IMR-90 (cell line): ENCODE results near the gene KIF6. TPM values are rescaled to one million over a fixed set of nuclear protein-coding genes. Genes with fewer than 3 reads are reported as not detected.

ENCODE experiments used
- ATAC-seq: fragments of 200-7000 bp; cut with Tn5 transposase; 2 replicates; pipeline ENCODE4 v1.9.1; 2020; ENCODE audit warnings: low read depth, mild to moderate bottlenecking, moderate library complexity
- BruUV-seq: library from RNA; stranded (reverse); fragments of 400-500 nt; replicated peaks from 2 replicates; lab custom pipeline; 2021; lab: Mats Ljungman, UMichigan
- CTCF ChIA-PET: fragments of 300-600 bp; formaldehyde crosslinking; extraction: SDS; loops from one replicate; lab custom pipeline; 2021; ENCODE audit warnings: antibody characterized with exemption; lab: Yijun Ruan, JAX
- POLR2A ChIA-PET: fragments of 300-600 bp; sonication (Branson Sonifier 250); formaldehyde crosslinking; loops from one replicate; lab custom pipeline; 2022; ENCODE audit warnings: antibody characterized with exemption; ENCODE audit not compliant: unreplicated experiment; lab: Charles Lee
- DNase-seq: peaks from one replicate; pipeline ENCODE4 v3.0.0; 2013
- H2AFZ ChIP-seq: replicated peaks from 2 replicates; pipeline ENCODE3; 2013; ENCODE audit warnings: low read length, mild to moderate bottlenecking; ENCODE audit not compliant: poor library complexity
- H2AK5ac ChIP-seq: 2 replicates; pipeline ENCODE4 v1.6.1; 2013; ENCODE audit warnings: low read depth, low read length, inconsistent platforms
- H2AK9ac ChIP-seq: replicated peaks from 2 replicates; pipeline ENCODE3; 2013; ENCODE audit warnings: mild to moderate bottlenecking, low read depth, low read length, moderate library complexity; ENCODE audit not compliant: poor library complexity
- H2BK120ac ChIP-seq: 2 replicates; pipeline ENCODE4 v1.6.1; 2013; ENCODE audit warnings: low read depth, low read length, inconsistent platforms
- H2BK15ac ChIP-seq: 3 replicates; pipeline ENCODE4 v1.6.1; 2013; ENCODE audit warnings: low read depth, low read length, inconsistent platforms
- H2BK20ac ChIP-seq: 2 replicates; pipeline ENCODE4 v1.6.1; 2013; ENCODE audit warnings: low read depth, mild to moderate bottlenecking, inconsistent platforms, low read length, moderate library complexity
- H2BK5ac ChIP-seq: 2 replicates; pipeline ENCODE4 v1.6.1; 2013; ENCODE audit warnings: mild to moderate bottlenecking, low read depth, low read length, inconsistent platforms; ENCODE audit not compliant: poor library complexity, severe bottlenecking
- H3K14ac ChIP-seq: replicated peaks from 2 replicates; pipeline ENCODE4 v1.6.1; 2013; ENCODE audit warnings: low read depth, low read length, inconsistent platforms
- H3K18ac ChIP-seq: 2 replicates; pipeline ENCODE4 v1.6.1; 2013; ENCODE audit warnings: low read depth, low read length, control low read depth
- H3K23ac ChIP-seq: 2 replicates; pipeline ENCODE4 v1.6.1; 2013; ENCODE audit warnings: low read depth, low read length, inconsistent platforms
- H3K27ac ChIP-seq: 2 replicates; pipeline ENCODE4 v1.5.1; 2013; ENCODE audit warnings: mild to moderate bottlenecking, control low read depth, low read length; ENCODE audit not compliant: insufficient read depth
- H3K27me3 ChIP-seq: 2 replicates; pipeline ENCODE4 v1.6.1; 2013; ENCODE audit warnings: low read length; ENCODE audit not compliant: control insufficient read depth, insufficient read depth
- H3K36me3 ChIP-seq: 2 replicates; pipeline ENCODE4 v1.6.1; 2013; ENCODE audit warnings: low read length, mixed read lengths; ENCODE audit not compliant: control insufficient read depth, insufficient read depth
- H3K4ac ChIP-seq: 2 replicates; pipeline ENCODE4 v1.6.1; 2013; ENCODE audit warnings: low read depth, low read length, inconsistent platforms
- H3K4me1 ChIP-seq: 2 replicates; pipeline ENCODE4 v1.6.1; 2013; ENCODE audit warnings: low read length, mixed read lengths; ENCODE audit not compliant: control insufficient read depth, insufficient read depth
- H3K4me2 ChIP-seq: 2 replicates; pipeline ENCODE4 v1.6.1; 2013; ENCODE audit warnings: low read depth, mild to moderate bottlenecking, control low read depth, low read length, moderate library complexity
- H3K4me3 ChIP-seq: 2 replicates; pipeline ENCODE4 v1.5.1; 2013; ENCODE audit warnings: low read depth, mild to moderate bottlenecking, control low read depth, low read length, moderate library complexity; ENCODE audit not compliant: insufficient read depth
- H3K56ac ChIP-seq: 2 replicates; pipeline ENCODE4 v1.6.1; 2013; ENCODE audit warnings: low read length, inconsistent platforms; ENCODE audit not compliant: insufficient read depth; ENCODE audit errors: extremely low read depth
- H3K79me1 ChIP-seq, 2 experiments: 2 replicates each; pipeline ENCODE4 v1.6.1; 2013; ENCODE audit warnings: low read length in 2 of 2, inconsistent platforms in 1 of 2, low read depth in 1 of 2
- H3K9ac ChIP-seq: 2 replicates; pipeline ENCODE4 v1.6.1; 2013; ENCODE audit warnings: low read depth, low read length, control low read depth
- H3K9me1 ChIP-seq: 2 replicates; pipeline ENCODE4 v1.6.1; 2013; ENCODE audit warnings: low read length, inconsistent platforms; ENCODE audit not compliant: insufficient read depth
- H3K9me3 ChIP-seq: 2 replicates; pipeline ENCODE4 v1.6.1; 2013; ENCODE audit warnings: low read length; ENCODE audit not compliant: control insufficient read depth, insufficient read depth
- H4K20me1 ChIP-seq: 2 replicates; pipeline ENCODE4 v1.6.1; 2013; ENCODE audit warnings: low read length, inconsistent platforms; ENCODE audit not compliant: insufficient read depth
- H4K5ac ChIP-seq: 2 replicates; pipeline ENCODE4 v1.6.1; 2013; ENCODE audit warnings: mild to moderate bottlenecking, low read depth, low read length, control low read depth
- H4K8ac ChIP-seq, 2 experiments: 2 replicates each; pipeline ENCODE4 v1.6.1; 2013; ENCODE audit warnings: low read depth in 2 of 2, low read length in 2 of 2, control low read depth in 1 of 2, inconsistent platforms in 1 of 2
- H4K91ac ChIP-seq: 2 replicates; pipeline ENCODE4 v1.6.1; 2013; ENCODE audit warnings: low read depth, low read length, inconsistent platforms; ENCODE audit not compliant: insufficient read depth
- BHLHE40 ChIP-seq: fragments of 150-350 bp; IDR thresholded peaks from 2 replicates; pipeline ENCODE4 v1.6.1; 2016; ENCODE audit warnings: mild to moderate bottlenecking, low read depth, low read length
- CEBPB ChIP-seq: IDR thresholded peaks from 2 replicates; pipeline ENCODE4 v1.6.1; 2012; ENCODE audit warnings: low read depth, low read length, improper control_type of control experiment
- CHD1 ChIP-seq: IDR thresholded peaks from 2 replicates; pipeline ENCODE4 v1.6.1; 2012; ENCODE audit warnings: low read depth, low read length, improper control_type of control experiment
- CTCF ChIP-seq: conservative IDR thresholded peaks from 2 replicates; pipeline ENCODE4 v1.5.1; 2012; ENCODE audit warnings: mild to moderate bottlenecking, low read depth, low read length, improper control_type of control experiment
- ELK1 ChIP-seq: fragments of 150-350 bp; IDR thresholded peaks from 2 replicates; pipeline ENCODE4 v1.6.1; 2016; ENCODE audit warnings: low read depth, mild to moderate bottlenecking, low read length, moderate library complexity, borderline replicate concordance
- FOS ChIP-seq: fragments of 150-350 bp; IDR thresholded peaks from 2 replicates; pipeline ENCODE4 v1.6.1; 2016; ENCODE audit warnings: low read depth, low read length
- MAFK ChIP-seq: IDR thresholded peaks from 2 replicates; pipeline ENCODE4 v1.6.1; 2012; ENCODE audit warnings: low read depth, low read length, improper control_type of control experiment
- MAZ ChIP-seq: IDR thresholded peaks from 2 replicates; pipeline ENCODE4 v1.6.1; 2012; ENCODE audit warnings: low read depth, mild to moderate bottlenecking, low read length, improper control_type of control experiment, moderate library complexity, borderline replicate concordance
- MXI1 ChIP-seq: IDR thresholded peaks from 2 replicates; pipeline ENCODE4 v1.6.1; 2012; ENCODE audit warnings: low read depth, mild to moderate bottlenecking, low read length, moderate library complexity, borderline replicate concordance
- NFE2L2 ChIP-seq: fragments of 150-350 bp; IDR thresholded peaks from 2 replicates; pipeline ENCODE4 v1.6.1; 2016; ENCODE audit warnings: low read depth, mild to moderate bottlenecking, low read length
- POLR2A ChIP-seq: IDR thresholded peaks from 2 replicates; pipeline ENCODE4 v1.6.1; 2012; ENCODE audit warnings: mild to moderate bottlenecking, low read depth, low read length
- RAD21 ChIP-seq: IDR thresholded peaks from 2 replicates; pipeline ENCODE4 v1.6.1; 2012; ENCODE audit warnings: low read length, improper control_type of control experiment
- RCOR1 ChIP-seq: IDR thresholded peaks from 2 replicates; pipeline ENCODE4 v1.6.1; 2012; ENCODE audit warnings: mild to moderate bottlenecking, low read length, improper control_type of control experiment; ENCODE audit not compliant: insufficient replicate concordance
- RFX5 ChIP-seq: IDR thresholded peaks from 2 replicates; pipeline ENCODE4 v1.8.0; 2012; ENCODE audit warnings: low read depth, mild to moderate bottlenecking, low read length, moderate library complexity
- USF2 ChIP-seq: fragments of 150-350 bp; IDR thresholded peaks from 2 replicates; pipeline ENCODE4 v1.6.1; 2017; ENCODE audit warnings: mild to moderate bottlenecking, antibody characterized with exemption, low read length, low read depth
- WGBS, 2 experiments: methylation state at CpG; one replicate each; pipeline versions ENCODE4 v1.1.5 to v1.1.7; 2013; ENCODE audit warnings: missing lambda C conversion rate in 2 of 2; ENCODE audit not compliant: insufficient read length in 1 of 2; ENCODE audit errors: extremely low coverage in 2 of 2; 5-methylcytosine and 5-hydroxymethylcytosine counted together
- dilution Hi-C: fragments of 300-500 bp; cut with HindIII; formaldehyde crosslinking; loops from one replicate; pipeline ENCODE4 v1.14.3; 2018; ENCODE audit warnings: low sequenced_read_pairs; ENCODE audit not compliant: unreplicated experiment
- in situ Hi-C: fragments of 300-500 bp; cut with MboI; formaldehyde crosslinking; loops from 3 replicates; pipeline ENCODE4 v1.14.3; 2019; ENCODE audit warnings: low sequenced_read_pairs, inconsistent platforms, mixed read lengths
- intact Hi-C: fragments of 100-400 bp; cut with micrococcal nuclease; formaldehyde crosslinking; loops from 2 replicates; pipeline ENCODE4 v1.10.0; 2022
- polyA plus RNA-seq, 3 experiments: library from polyadenylated mRNA; depleted of rRNA; stranded (reverse); fragments of >200 nt; gene quantifications; 2 replicates each; pipeline ENCODE4 v1.2.3, GENCODE V29; 2012; ENCODE audit warnings: low replicate concordance in 1 of 3
- total RNA-seq: library from RNA; depleted of rRNA; stranded (reverse); fragments of >200 nt; gene quantifications from 2 replicates; pipeline ENCODE4 v1.2.3, GENCODE V29; 2012

KIF6 gene
- total and polyA plus RNA-seq, 2 of the 4 experiments (the other 2 are of a cell fraction) = under 0.01 to 0.10 TPM

- H2BK120ac ChIP-seq = no peak overlapping the region
- no peak overlapping the region for H3K23ac ChIP-seq
- H3K18ac ChIP-seq = no peak overlapping the region
- in situ Hi-C loops = no loop called here
- ChIA-PET POLR2A (no interaction called here), CTCF (no interaction called here)
- no peaks in the 10 kb centered on the region for H3K9me1 ChIP-seq
- H2AK5ac ChIP-seq = no peak overlapping the region
- H2BK20ac ChIP-seq = no peak overlapping the region
- H2BK15ac ChIP-seq = no peak overlapping the region
- H3K4me3 ChIP-seq = no peak overlapping the region
- ATAC-seq (no peak), DNase-seq (no peak)
- BruUV-seq = no TSS peak
- intact Hi-C loops = no loop called here
- 0% methylated on average over 2 of the region's 6 CpGs; no CpG with 5 or more reads in 1 of the 2 experiments for WGBS, 2 experiments
- no peak overlapping the region for H3K9ac ChIP-seq
- H4K5ac ChIP-seq = no peak overlapping the region
- H3K27ac ChIP-seq = no peak overlapping the region
- no peaks in the 10 kb centered on the region for H3K27me3 ChIP-seq
- no peaks in the 10 kb centered on the region for H3K36me3 ChIP-seq
- H2AK9ac ChIP-seq = no peak overlapping the region
- TF ChIP-seq POLR2A (no peak), CHD1 (no peak), RCOR1 (no peak), RFX5 (no peak), BHLHE40 (no peak), FOS (no peak), MXI1 (no peak), ELK1 (no peak), MAZ (no peak), USF2 (no peak), RAD21 (no peak), MAFK (no peak), CTCF (no peak), NFE2L2 (no peak), CEBPB (no peak)
- no peak overlapping the region for H2AFZ ChIP-seq
- H4K20me1 ChIP-seq = no peaks in the 10 kb centered on the region
- no peak overlapping the region for H3K4me2 ChIP-seq
- no peak overlapping the region for H2BK5ac ChIP-seq
- dilution Hi-C loops = no loop called here
- H4K91ac ChIP-seq = no peak overlapping the region
- H3K14ac ChIP-seq = no peak overlapping the region
- no peaks in the 10 kb centered on the region for H3K4me1 ChIP-seq
- H3K9me3 ChIP-seq = peaks cover 5% of the 10 kb centered on the region; the same call in 1 of the 2 replicates
- H4K8ac ChIP-seq = no peak overlapping the region
- H3K79me1 ChIP-seq = no peaks in the 10 kb centered on the region
- H3K56ac ChIP-seq = no peak overlapping the region
- no peak overlapping the region for H3K4ac ChIP-seq
Measured at GRCh38 chr6:39496915-39497314, 228.3 kb downstream of the KIF6 start.
